SU-DHL-6 (cell line): ENCODE results near the gene LEMD3.

ENCODE experiments used
- H2AFZ ChIP-seq: fragments of 200-600 bp; sonication (generic); 2 replicates; pipeline ENCODE4 v1.6.1; 2014; ENCODE audit warnings: low read depth, mild to moderate bottlenecking, moderate library complexity, mixed read lengths, antibody characterized with exemption, low read length; ENCODE audit not compliant: severe bottlenecking
- H3F3A ChIP-seq: fragments of 200-600 bp; shearing (Covaris generic); 2 replicates; pipeline ENCODE4 v1.6.0; 2016; ENCODE audit warnings: antibody characterized with exemption, mild to moderate bottlenecking; ENCODE audit not compliant: insufficient read depth
- H3K27ac ChIP-seq: fragments of 200-600 bp; sonication (generic); 2 replicates; pipeline ENCODE4 v1.5.1; 2016; ENCODE audit warnings: low read depth, mild to moderate bottlenecking, low read length, moderate library complexity, mixed read lengths
- H3K27me3 ChIP-seq: fragments of 200-600 bp; sonication (generic), shearing (Covaris generic); 2 replicates; pipeline ENCODE4 v1.6.0; 2014; ENCODE audit warnings: mild to moderate bottlenecking, low read length
- H3K36me3 ChIP-seq: fragments of 200-600 bp; sonication (generic); 2 replicates; pipeline ENCODE4 v1.6.1; 2014; ENCODE audit warnings: mild to moderate bottlenecking, low read length, mixed read lengths
- H3K4me2 ChIP-seq: fragments of 300-600, 200-600 bp; shearing (Covaris generic), sonication (generic); 2 replicates; pipeline ENCODE4 v1.6.0; 2014; ENCODE audit warnings: low read length, low read depth, mild to moderate bottlenecking; ENCODE audit not compliant: poor library complexity, severe bottlenecking
- H3K4me3 ChIP-seq: fragments of 200-600 bp; sonication (generic); 2 replicates; pipeline ENCODE4 v1.5.1; 2014; ENCODE audit warnings: antibody characterized with exemption, low read length, mild to moderate bottlenecking, mixed read lengths; ENCODE audit not compliant: insufficient read depth, poor library complexity, severe bottlenecking
- H3K79me2 ChIP-seq: fragments of 200-600 bp; sonication (generic); 2 replicates; pipeline ENCODE4 v1.6.1; 2014; ENCODE audit warnings: mild to moderate bottlenecking, low read length, moderate library complexity; ENCODE audit not compliant: insufficient read depth
- H3K9ac ChIP-seq: fragments of 200-600 bp; sonication (generic); 2 replicates; pipeline ENCODE4 v1.7.0; 2014; ENCODE audit warnings: mild to moderate bottlenecking, low read length
- H3K9me2 ChIP-seq: fragments of 200-600 bp; sonication (generic); replicated peaks from 2 replicates; pipeline ENCODE4 v1.6.1; 2014; ENCODE audit warnings: low read length; ENCODE audit not compliant: insufficient read depth
- H3K9me3 ChIP-seq: fragments of 200-600 bp; sonication (generic); 2 replicates; pipeline ENCODE4 v1.6.1; 2014; ENCODE audit warnings: low read length, mixed read lengths; ENCODE audit not compliant: insufficient read depth
- H4K20me1 ChIP-seq: fragments of 200-600 bp; sonication (generic); 2 replicates; pipeline ENCODE4 v1.6.1; 2014; ENCODE audit warnings: low read depth, mild to moderate bottlenecking, antibody characterized with exemption, low read length, moderate library complexity, mixed read lengths
- CTCF ChIP-seq: fragments of 200-600 bp; sonication (generic); IDR thresholded peaks from one replicate; pipeline ENCODE4 v1.5.1; 2017; ENCODE audit warnings: antibody characterized with exemption, mild to moderate bottlenecking, low read length, moderate library complexity; ENCODE audit not compliant: insufficient read depth, poor library complexity, severe bottlenecking
- EZH2phosphoT487 ChIP-seq: fragments of 200-600 bp; sonication (generic), shearing (Covaris generic); conservative IDR thresholded peaks from 2 replicates; pipeline ENCODE4 v1.6.1; 2018; ENCODE audit warnings: mild to moderate bottlenecking, antibody characterized with exemption, low read length, moderate library complexity, mixed read lengths

The LEMD3 gene

GRCh38 chr12:65164774-65165173 is 4.6 kb upstream of the LEMD3 start:
- Histone ChIP-seq H3K4me3 (no peak overlapping the region), H3K36me3 (no peaks in the 10 kb centered on the region), H3K27ac (no peak overlapping the region), H3K9me3 (no peaks in the 10 kb centered on the region), H3F3A (no peaks in the 10 kb centered on the region), H3K4me2 (no peak overlapping the region), H3K27me3 (no peaks in the 10 kb centered on the region), H3K9me2 (no peaks in the 10 kb centered on the region), H3K79me2 (peaks cover 3% of the 10 kb centered on the region), H2AFZ (no peak overlapping the region), H3K9ac (no peak overlapping the region), H4K20me1 (no peaks in the 10 kb centered on the region)
- no peak for TF ChIP-seq CTCF
- TF ChIP-seq EZH2phosphoT487: no peak

DNA sequence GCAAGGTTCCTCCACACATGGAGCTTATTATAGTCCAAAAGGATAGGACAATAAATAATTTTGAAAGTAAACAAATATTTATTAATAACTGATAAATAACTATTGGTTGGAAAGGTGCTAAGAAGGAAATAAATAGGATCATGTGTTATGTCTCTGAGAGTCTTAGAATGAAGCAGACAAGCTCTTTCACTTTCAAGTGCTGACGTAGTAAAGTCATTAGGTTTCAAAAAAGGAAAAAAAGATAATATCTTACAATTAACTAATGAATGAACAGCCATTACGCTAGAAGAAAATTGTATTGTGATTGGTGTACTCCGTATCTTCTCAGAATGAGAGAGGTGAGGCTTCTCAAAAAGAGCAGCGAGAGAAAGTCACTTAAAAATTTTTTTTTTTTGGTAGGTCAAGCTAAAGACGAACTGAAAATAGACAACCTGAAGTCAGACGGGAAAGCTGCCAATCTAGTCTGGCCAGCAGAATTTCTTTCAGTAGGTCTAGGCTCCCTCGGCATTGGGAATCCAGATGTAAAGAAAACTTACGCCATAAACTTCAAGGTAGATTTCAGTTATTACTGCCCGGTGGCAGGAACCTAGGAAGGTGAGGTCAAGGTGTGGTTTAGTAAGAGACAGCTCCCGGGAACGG is 583 bp upstream of the LEMD3 start:
- peak overlapping the region; percentile 93 for H3K4me3 ChIP-seq
- peaks cover 16% of the 10 kb centered on the region; the same call in 1 of the 2 replicates for H3K36me3 ChIP-seq
- no peaks in the 10 kb centered on the region for H3K9me3 ChIP-seq
- peak overlapping the region; percentile 98 for H3K9ac ChIP-seq
- H4K20me1 ChIP-seq: peaks cover 18% of the 10 kb centered on the region
- H2AFZ ChIP-seq: peak overlapping the region; percentile 58
- TF ChIP-seq EZH2phosphoT487 (no peak), CTCF (no peak)
- peaks cover 44% of the 10 kb centered on the region for H3K79me2 ChIP-seq
- H3K9me2 ChIP-seq: no peaks in the 10 kb centered on the region
- no peaks in the 10 kb centered on the region for H3K27me3 ChIP-seq
- H3K27ac ChIP-seq: peak overlapping the region; percentile 82
- no peaks in the 10 kb centered on the region for H3F3A ChIP-seq
- peak overlapping the region; percentile 95 for H3K4me2 ChIP-seq

GRCh38 chr12:65170209-65170881 is 962 bp downstream of the LEMD3 start:
- no peaks in the 10 kb centered on the region for H3K27me3 ChIP-seq
- H3K9ac ChIP-seq: peak overlapping the region; percentile 98
- peak overlapping the region; percentile 98 for H3K4me2 ChIP-seq
- H3K9me2 ChIP-seq: no peaks in the 10 kb centered on the region
- peaks cover 27% of the 10 kb centered on the region for H4K20me1 ChIP-seq
- H3F3A ChIP-seq: no peaks in the 10 kb centered on the region
- no peaks in the 10 kb centered on the region for H3K9me3 ChIP-seq
- H3K4me3 ChIP-seq: peak overlapping the region; percentile 93
- H3K36me3 ChIP-seq: peaks cover 23% of the 10 kb centered on the region; the same call in 1 of the 2 replicates
- peak overlapping the region; percentile 58 for H2AFZ ChIP-seq
- peaks cover 59% of the 10 kb centered on the region for H3K79me2 ChIP-seq
- H3K27ac ChIP-seq: peak overlapping the region; percentile 82
- TF ChIP-seq CTCF (no peak), EZH2phosphoT487 (no peak)
